Spleen (tissue), 7 donors: Measurements from ENCODE around the gene PLA2G15.

Experiments used
- CTCF ChIP-seq, 11 experiments: fragments of 200-600 bp in 7 of 11; fragments of 450-650 bp in 4 of 11; sonication (generic) in 4 of 11; IDR thresholded peaks in 8 of 11; conservative IDR thresholded peaks in 3 of 11; 1 replicate in 7 of 11; 2 replicates in 4 of 11; pipeline versions ENCODE4 v1.4.0 to v1.8.0; 2016 to 2021; ENCODE audit warnings: antibody characterized with exemption in 11 of 11, inconsistent platforms in 4 of 11, mild to moderate bottlenecking in 1 of 11
- POLR2A ChIP-seq, 3 donors: fragments of 450-650 bp; IDR thresholded peaks; one replicate each; pipeline ENCODE4 v1.5.1; 2017; ENCODE audit warnings: antibody characterized with exemption in 3 of 3, mild to moderate bottlenecking in 1 of 3
- POLR2AphosphoS5 ChIP-seq, 3 donors: sonication (generic); formaldehyde crosslinking; IDR thresholded peaks; one replicate each; pipeline ENCODE4 v1.5.1; 2017; ENCODE audit warnings: antibody characterized with exemption in 3 of 3
- donor health status: DM: no; HTN: no; CAD: no; lungs with moderate emphysema.
- donor health status: DM: no; HTN: no; CAD: no.
- donor health status: DM: no; HTN: no; CAD: no.

DNA sequence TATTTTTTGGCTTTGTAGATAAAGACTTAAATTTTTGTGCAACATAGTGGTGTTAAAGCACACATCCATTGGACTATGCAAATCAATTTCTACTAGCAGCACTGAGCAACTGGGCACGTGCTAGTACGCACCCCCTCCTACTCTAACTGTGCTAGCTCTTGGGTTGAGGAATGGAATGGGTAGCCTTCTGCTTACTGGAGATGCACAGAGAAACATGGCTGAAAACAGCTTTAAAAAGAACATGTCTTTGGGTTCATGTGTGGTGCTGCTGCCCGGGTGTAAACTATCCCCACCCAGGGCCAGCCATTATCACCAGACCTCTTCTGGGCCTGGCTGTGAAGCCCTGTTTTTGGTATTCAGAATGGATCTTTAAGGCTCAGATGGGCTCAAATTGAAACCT lies 16.5 kb upstream of the PLA2G15 start:
- TF ChIP-seq CTCF (IDR thresholded peaks at IDR 0.05 in 8 of 11, conservative IDR thresholded peaks at IDR 0.05 in 3 of 11) (no peak), POLR2A (IDR thresholded peaks at IDR 0.05) (no peak), POLR2AphosphoS5 (IDR thresholded peaks at IDR 0.05) (no peak)
